Thoracic aorta (tissue), 2 donors: Measurements from ENCODE around the gene PHACTR1. TPM values are rescaled to one million over a fixed set of nuclear protein-coding genes. Genes with fewer than 3 reads are reported as not detected.

Experiments
- ATAC-seq: fragments of 150-250 bp; one replicate; pipeline ENCODE4 v1.8.0; 2017; ENCODE audit warnings: low read depth; ENCODE audit not compliant: insufficient number of reproducible peaks, low FRiP score
- DNase-seq: peaks from one replicate; pipeline ENCODE4 v3.0.0-alpha.2; 2020; ENCODE audit warnings: low spot score
- H3K27ac ChIP-seq, 2 donors: fragments of 200-600 bp; sonication (generic); 1 replicate in 1 of 2; 2 replicates in 1 of 2; pipeline ENCODE4 v1.5.1; 2016; ENCODE audit warnings: mild to moderate bottlenecking in 2 of 2, moderate library complexity in 2 of 2
- H3K27me3 ChIP-seq: fragments of 200-600 bp; sonication (generic); replicated peaks from 2 replicates; pipeline ENCODE4 v1.6.0; 2016; ENCODE audit warnings: mild to moderate bottlenecking; ENCODE audit not compliant: insufficient read depth
- H3K36me3 ChIP-seq: fragments of 200-600 bp; sonication (generic); one replicate; pipeline ENCODE4 v1.5.1; 2016
- H3K4me1 ChIP-seq, 2 donors: fragments of 200-600 bp; sonication (generic); 1 replicate in 1 of 2; 2 replicates in 1 of 2; pipeline versions ENCODE4 v1.5.1 to v1.6.0; 2016; ENCODE audit warnings: low read depth in 2 of 2, mild to moderate bottlenecking in 1 of 2; ENCODE audit not compliant: control insufficient read depth in 1 of 2
- H3K4me3 ChIP-seq: fragments of 200-600 bp; sonication (generic); 2 replicates; pipeline ENCODE4 v1.5.1; 2016; ENCODE audit warnings: mild to moderate bottlenecking
- H3K9me3 ChIP-seq: fragments of 200-600 bp; sonication (generic); 2 replicates; pipeline ENCODE4 v1.5.1; 2016
- CTCF ChIP-seq: fragments of 200-600 bp; sonication (generic); IDR thresholded peaks from one replicate; pipeline ENCODE4 v1.5.1; 2019; ENCODE audit warnings: antibody characterized with exemption
- total RNA-seq, 2 donors: library from RNA; depleted of rRNA; stranded (reverse); fragments of >200 nt; gene quantifications; one replicate each; pipeline versions ENCODE4 v1.1.0 to v1.2.3, GENCODE V29; 2016

PHACTR1 gene
- total RNA-seq, 2 donors from 2014 or later: 42.9 to 69.1 TPM

GRCh38 chr6:12968839-12969558 is 252.4 kb downstream of the PHACTR1 start:
- no peak for TF ChIP-seq CTCF
- H3K4me3 ChIP-seq: peak overlapping the region; percentile 42
- H3K4me1 ChIP-seq: peaks cover 49 to 89% of the 10 kb centered on the region in 2 donors
- peak overlapping the region; percentile 59 to 80 for H3K27ac ChIP-seq
- H3K36me3 ChIP-seq: no peaks in the 10 kb centered on the region
- ATAC-seq (no peak), DNase-seq (no peak)
- H3K9me3 ChIP-seq: no peaks in the 10 kb centered on the region
- H3K27me3 ChIP-seq: no peaks in the 10 kb centered on the region

GRCh38 chr6:12969966-12970365 is 253.4 kb downstream of the PHACTR1 start:
- H3K27ac ChIP-seq: peak overlapping the region; percentile 59 to 80
- ATAC-seq: no peak
- no peak for TF ChIP-seq CTCF

GRCh38 chr6:12973386-12973785 is 256.8 kb downstream of the PHACTR1 start:
- DNase-seq (no peak), ATAC-seq (no peak)
- TF ChIP-seq CTCF: no peak
- Histone ChIP-seq H3K27me3 (no peaks in the 10 kb centered on the region), H3K4me3 (no peak overlapping the region), H3K36me3 (no peaks in the 10 kb centered on the region), H3K4me1 (peaks cover 34 to 69% of the 10 kb centered on the region in 2 donors), H3K9me3 (no peaks in the 10 kb centered on the region), H3K27ac (no peak overlapping the region)

More at GRCh38 chr6:12969966-12970365, 253.4 kb downstream of the PHACTR1 start:
- no peak for DNase-seq
- no peak overlapping the region for H3K4me3 ChIP-seq
- peaks cover 47 to 87% of the 10 kb centered on the region in 2 donors for H3K4me1 ChIP-seq
- no peaks in the 10 kb centered on the region for H3K9me3 ChIP-seq
- no peaks in the 10 kb centered on the region for H3K36me3 ChIP-seq
- no peaks in the 10 kb centered on the region for H3K27me3 ChIP-seq

GRCh38 chr6:12974551-12974950 is 258.0 kb downstream of the PHACTR1 start:
- Histone ChIP-seq H3K27ac (no peak overlapping the region), H3K36me3 (no peaks in the 10 kb centered on the region), H3K9me3 (no peaks in the 10 kb centered on the region), H3K4me1 (peaks cover 24 to 69% of the 10 kb centered on the region in 2 donors), H3K4me3 (no peak overlapping the region), H3K27me3 (no peaks in the 10 kb centered on the region)
- ATAC-seq: no peak
- no peak for DNase-seq
- TF ChIP-seq CTCF: no peak

GRCh38 chr6:12976366-12976765 is 259.8 kb downstream of the PHACTR1 start:
- no peak for ATAC-seq
- no peak for DNase-seq
- Histone ChIP-seq H3K36me3 (no peaks in the 10 kb centered on the region), H3K27ac (no peak overlapping the region), H3K9me3 (no peaks in the 10 kb centered on the region), H3K27me3 (no peaks in the 10 kb centered on the region), H3K4me3 (no peak overlapping the region), H3K4me1 (peaks cover 14 to 55% of the 10 kb centered on the region in 2 donors)
- no peak for TF ChIP-seq CTCF
